GM21390 (cell line): Measurements from ENCODE around the gene XPC.
"Not testable (repeated sequence)": the region's sequence is repeated elsewhere in the genome, so short reads cannot be mapped to it uniquely, and the experiment has no call there.

Experiments
- ATAC-seq: cut with Tn5 transposase; IDR thresholded peaks from one replicate; pipeline ENCODE4 v1.9.1; 2021; ENCODE audit not compliant: unreplicated experiment

XPC gene

DNA sequence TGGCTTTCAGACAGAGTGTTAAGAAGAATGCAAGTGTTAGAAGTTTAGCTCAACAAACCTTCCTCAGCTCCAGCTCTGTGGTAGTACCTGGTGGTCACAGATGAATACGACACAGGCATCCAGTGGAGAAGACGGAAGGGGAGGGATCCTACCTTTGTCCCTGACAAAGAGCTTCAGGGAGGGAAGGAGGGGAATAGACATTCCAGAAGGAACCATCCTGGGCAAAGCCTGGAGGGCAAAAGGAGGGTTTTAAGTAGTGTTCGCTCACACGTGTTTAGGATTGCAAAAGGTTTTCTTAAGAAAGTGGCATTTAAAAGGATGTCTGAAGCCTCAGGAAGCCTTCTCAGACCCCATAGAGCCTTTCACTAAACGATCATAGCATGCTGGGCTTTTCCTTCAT, 56.5 kb downstream of the XPC start:
- no peak for ATAC-seq

DNA sequence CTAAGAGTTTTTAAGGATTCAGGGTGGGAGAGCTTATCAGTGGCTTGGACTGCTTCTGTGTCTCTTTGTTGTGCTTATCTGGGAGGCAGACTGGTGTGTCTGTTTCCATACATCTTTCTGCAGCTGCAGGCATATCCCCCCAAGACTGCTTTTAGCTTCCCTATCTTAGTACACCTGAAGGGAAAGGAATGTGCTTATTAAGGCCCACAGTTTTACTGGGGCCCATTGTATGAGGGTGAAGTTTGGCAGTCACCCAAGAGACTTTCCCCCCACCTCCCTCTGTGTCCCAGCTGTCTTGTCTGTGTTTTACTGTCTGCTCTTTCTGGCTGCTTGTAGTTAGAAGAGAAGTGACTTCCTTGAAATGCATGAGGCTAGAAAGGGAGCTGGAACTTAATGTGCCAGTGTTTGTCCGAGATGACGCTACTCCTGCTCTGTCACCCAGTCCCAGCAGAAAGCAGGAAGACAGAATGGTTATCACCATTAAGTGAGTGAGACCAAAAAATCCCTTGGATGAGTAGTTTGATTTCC, 57.4 kb downstream of the XPC start:
- not testable (repeated sequence) for ATAC-seq

DNA sequence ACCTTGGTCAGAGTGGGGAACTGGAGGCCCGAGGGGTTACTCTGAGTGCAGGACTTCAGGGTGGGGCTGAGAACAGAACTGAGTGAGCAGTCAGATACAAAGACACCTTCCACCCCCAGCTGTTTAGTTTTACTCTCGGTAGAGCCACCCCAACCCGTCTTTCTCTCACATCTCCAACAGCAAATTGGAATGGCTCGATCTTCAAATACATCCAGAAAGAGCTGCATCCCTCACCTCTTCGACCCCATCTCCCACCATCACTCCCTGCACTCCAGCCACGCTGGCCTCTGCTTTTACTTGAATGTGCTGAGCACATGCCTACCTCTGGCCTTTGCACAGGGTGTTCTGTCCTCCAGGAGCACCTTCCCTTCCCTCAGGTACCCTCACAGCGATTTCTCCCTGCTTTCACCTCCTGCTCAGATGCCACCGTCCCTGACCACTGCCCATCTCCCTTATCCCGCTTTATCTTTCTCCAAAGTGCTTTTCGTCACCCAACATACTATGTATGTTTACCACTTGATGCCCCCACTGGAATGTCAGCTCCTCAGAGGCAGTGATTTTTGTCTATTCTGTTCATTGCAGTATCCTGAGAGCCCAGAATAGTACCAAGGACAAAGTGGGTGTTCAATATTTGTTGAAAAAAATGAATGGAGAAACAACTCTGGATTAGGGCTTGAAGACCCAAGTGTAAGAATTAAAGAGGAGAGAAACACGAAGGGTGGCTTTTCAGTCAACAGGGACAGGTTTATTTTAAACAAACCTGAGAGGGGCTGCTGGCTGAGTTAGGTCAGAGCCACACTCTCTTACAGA, 58.1 kb downstream of the XPC start:
- no peak for ATAC-seq

DNA sequence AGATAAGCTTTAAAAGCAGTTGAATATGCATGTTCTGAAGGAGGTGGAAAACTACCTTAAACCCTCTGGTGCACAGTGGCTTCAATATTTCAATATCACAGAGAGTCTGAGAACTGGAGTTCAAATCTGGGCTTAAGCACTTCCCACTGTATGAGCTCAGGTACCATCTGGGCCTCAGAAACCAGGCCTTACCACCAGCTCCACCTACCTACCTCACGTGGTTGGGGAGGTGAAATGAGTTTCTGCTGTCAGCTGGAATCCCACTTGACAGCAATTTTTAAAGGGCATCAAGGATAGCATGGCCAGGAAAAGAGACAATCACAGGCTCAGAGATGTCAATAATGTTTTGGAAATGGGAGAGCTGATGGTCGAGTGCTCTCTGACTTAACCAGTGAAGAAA, 58.8 kb downstream of the XPC start:
- no peak for ATAC-seq

DNA sequence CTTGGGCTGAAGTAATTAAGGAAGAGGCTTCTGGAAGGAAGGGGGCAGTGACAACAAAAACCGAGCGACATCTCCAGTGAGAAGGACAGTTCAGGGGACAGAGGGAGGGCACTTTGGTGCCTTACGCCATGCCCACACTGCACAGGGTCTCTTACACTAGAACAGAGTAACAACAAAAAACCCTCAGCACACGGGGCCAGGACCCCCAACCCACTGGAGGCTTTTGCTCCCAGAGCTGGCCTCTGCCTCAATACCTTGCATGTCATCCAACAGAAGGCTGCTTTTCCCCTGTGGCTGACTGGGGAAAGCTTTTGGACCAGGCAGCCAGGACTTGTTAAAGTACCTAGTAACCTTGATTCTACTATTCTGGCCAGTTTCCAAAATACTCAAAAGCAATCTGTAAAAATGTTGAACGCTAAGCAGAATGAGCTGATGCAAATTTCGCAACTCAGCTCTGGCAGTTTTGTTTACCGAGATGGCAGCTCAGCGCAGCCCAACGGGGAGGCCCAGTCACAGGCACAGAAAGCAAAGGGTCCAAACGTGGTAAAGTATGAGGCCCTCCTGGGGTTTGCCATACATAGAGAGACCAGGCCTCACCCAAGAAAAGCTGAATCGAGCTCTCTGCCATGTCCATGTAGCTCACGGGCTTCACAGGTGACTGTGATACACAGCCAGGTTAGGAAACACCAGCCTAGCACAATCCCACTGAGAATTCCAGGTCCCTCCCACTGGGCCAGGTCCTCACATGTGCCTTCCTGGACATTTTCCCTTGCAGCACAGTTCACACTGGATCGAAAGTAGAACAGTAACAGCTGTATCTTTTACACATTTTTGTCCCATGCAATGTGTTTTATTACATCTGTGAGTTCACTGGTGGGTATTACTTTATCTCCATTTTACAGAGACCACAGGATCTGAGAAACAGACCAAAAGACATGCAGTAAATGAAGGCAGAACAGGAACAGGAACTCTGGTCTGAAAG, 59.7 kb downstream of the XPC start:
- ATAC-seq, result no peak

DNA sequence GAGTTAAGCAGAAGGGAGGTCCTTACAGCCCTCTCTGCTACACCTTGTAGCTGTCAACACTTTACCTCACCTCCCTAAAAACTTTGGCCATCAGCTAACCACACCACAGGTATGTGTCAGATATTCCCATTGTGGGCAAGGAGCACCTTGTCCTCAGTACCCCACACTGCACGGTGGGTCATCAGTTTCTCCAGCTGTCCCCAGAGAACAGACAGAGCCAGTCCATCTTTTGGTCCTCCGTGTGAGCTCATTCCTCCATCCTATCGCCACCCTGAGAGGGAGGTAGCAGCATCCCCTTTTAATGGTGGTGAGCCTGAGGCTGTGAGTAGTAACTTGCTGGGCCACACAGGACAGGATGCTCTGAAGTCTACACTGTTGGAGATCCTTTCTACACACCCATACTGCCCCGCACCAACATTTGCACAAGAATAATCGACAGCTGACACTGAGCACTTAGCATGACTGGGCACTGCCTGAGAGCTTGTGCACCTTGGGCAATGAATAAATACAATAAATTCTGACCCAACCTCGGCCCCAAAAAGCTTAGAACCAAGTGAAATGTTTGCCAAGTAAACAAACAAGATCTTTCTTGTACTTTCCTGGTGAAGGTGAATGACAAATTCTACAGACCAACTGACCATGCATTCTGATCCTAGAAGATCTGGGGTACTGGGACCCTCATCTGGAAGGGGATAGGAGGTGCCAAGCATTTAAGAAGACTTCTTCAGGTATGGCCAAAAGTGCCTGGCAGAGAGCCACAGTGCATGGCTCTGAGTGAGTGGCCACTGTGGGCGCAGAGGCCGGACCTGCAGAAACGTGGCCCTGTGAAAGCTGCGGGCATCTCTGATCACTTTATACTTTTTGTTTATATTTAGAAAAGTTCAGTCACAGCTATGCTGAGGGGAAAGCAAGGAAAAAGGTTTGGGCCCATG, 60.7 kb downstream of the XPC start:
- no peak for ATAC-seq

DNA sequence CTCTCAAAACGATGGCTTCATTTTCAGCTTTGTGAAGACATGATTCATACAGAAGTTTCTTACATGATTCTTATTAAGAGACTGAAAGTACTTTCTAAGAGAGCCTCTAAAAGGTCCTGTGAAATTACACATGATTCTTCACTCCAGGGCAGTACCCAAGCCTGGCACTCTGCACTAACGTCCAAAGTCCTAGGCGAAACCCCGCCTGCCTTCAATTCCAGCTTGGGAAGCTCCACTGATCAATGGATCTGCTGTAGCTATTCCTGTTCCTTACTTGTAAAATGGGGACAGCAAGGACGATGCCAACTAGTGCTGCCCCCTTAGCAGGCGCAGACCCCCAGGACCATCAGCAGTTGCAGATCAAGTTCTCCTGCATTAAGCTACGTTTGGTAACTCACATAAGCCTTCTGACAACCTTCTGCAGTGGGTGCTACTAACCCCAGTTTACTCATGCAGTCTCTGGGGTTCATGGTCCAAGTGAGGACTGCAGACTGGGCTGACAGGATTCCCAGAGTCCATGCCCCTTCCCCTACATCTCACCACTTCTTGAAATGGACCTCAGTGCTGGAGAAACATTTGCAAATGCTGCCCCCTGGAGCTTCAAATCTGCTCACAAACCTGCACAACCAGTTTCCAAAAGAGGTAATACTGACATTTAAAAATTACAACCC, 64.3 kb downstream of the XPC start:
- no peak for ATAC-seq

DNA sequence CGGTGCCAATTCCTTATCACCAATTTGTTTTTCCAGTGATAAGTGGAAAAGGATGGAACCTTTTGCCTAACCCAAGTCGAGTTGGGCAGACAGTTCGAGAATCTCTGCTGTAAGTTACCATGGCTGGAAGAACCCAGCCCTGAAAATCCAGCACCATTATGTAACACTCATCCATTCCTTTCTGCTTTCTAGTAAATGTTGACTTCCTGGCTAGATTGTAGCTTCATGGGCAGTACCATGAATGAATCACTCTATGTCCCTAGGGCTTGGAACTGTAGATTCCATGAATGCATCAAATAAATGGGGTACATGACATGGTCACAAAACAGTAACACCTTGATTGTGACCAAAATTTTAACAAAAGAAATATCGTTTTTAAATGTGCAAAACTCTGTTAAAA, 67.7 kb downstream of the XPC start:
- ATAC-seq, result no peak

DNA sequence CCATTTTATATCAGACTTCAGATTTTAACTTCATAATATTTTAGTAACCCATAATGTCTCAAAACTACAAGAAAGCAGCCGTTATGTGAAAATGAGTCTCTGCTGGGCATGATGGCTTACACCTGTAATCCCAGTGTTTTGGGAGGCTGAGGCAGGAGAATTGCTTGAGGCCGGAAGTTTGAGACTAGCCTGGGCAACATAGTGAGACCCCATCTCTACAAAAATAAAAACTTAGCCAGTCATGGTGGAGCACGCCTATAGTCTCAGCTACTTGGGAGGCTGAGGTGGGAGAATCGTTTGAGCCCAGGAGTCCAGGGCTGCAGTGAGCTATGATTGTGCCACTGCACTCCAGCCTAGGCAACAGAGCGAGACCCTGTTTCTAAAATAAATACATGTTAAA, 68.6 kb downstream of the XPC start:
- not testable (repeated sequence) for ATAC-seq

DNA sequence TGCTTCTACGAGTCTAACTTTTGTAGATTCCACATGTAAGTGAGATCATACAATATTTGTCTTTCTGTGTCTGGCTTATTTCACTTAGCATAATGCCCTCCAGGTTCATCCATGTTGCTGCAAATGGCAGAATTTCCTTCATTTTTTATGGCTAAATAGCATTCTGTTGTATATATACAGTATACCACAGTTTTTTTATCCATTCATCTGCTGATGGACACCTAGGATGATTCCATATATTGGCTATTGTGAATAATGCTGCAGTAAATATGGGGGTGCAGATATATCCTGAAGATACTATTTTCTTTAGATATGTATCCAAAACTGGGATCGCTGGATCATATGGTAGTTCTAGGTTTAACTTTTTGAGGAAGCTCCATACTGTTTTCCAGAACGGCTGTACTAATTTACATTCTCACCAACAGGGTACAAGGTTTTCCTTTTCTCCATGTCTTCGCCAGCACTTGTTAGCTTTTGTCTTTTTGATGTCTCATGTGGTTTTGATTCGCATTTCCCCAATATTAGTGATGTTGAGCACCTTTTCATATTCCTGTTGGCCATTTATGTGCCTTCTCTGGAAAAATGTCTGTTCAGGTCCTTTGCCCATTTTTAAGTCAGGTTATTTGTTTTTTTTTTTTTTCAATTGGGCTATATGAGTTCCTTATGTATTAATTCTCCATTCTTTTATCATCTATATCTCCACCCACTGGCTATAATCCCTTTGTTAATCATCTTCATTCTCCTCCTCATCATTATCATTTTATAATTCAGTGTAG, 80.6 kb downstream of the XPC start:
- ATAC-seq, result no peak

DNA sequence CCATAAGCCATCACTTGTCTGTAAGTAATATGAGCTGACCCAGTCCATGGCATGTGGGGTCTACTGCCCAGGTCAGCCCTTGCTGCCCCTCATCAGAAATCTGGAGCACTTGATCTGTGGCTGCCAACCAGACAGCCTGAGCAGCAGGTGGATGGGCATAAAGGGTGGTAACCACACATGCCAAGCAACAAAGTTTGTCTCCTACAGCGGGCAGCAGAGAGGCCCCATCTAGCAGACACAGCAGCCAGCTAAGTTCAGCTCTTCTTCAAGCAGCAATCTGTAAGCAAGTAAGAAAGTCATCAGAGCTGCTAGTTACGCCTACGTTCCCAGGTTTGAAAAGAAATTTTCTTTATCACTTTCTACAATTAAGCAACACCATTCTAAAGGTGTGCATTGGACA, 81.7 kb downstream of the XPC start:
- ATAC-seq, result no peak
